H9 (cell line): ENCODE data around the gene RNF175. TPM values are rescaled to one million over a fixed set of nuclear protein-coding genes. Genes with fewer than 3 reads are reported as not detected.

Source experiments
- DNase-seq: peaks from one replicate; pipeline ENCODE4 v3.0.0-alpha.2; 2017
- H2AFZ ChIP-seq: one replicate; pipeline ENCODE4 v1.6.1; 2013; ENCODE audit warnings: mild to moderate bottlenecking, low read length, control low read depth, moderate library complexity
- H2AK5ac ChIP-seq: 2 replicates; pipeline ENCODE4 v1.6.1; 2013; ENCODE audit warnings: low read length, control low read depth, mixed read lengths; ENCODE audit not compliant: insufficient read length
- H2BK120ac ChIP-seq: one replicate; pipeline ENCODE4 v1.6.1; 2013; ENCODE audit warnings: low read depth, mild to moderate bottlenecking, low read length, control low read depth, inconsistent platforms; ENCODE audit not compliant: poor library complexity, severe bottlenecking
- H2BK12ac ChIP-seq: 2 replicates; pipeline ENCODE4 v1.6.1; 2013; ENCODE audit warnings: low read length, control low read depth, mixed read lengths, low read depth; ENCODE audit not compliant: insufficient read length
- H2BK15ac ChIP-seq: 2 replicates; pipeline ENCODE4 v1.6.1; 2013; ENCODE audit warnings: low read depth, low read length, control low read depth
- H2BK20ac ChIP-seq: one replicate; pipeline ENCODE4 v1.6.1; 2013; ENCODE audit warnings: low read depth, mild to moderate bottlenecking, low read length, control low read depth, inconsistent platforms; ENCODE audit not compliant: poor library complexity, severe bottlenecking
- H2BK5ac ChIP-seq: 2 replicates; pipeline ENCODE4 v1.6.1; 2013; ENCODE audit warnings: low read length, control low read depth, mixed read lengths; ENCODE audit not compliant: insufficient read length
- H3K14ac ChIP-seq: 2 replicates; pipeline ENCODE4 v1.6.1; 2013; ENCODE audit warnings: low read length, control low read depth; ENCODE audit not compliant: insufficient read depth
- H3K18ac ChIP-seq: 2 replicates; pipeline ENCODE4 v1.6.1; 2013; ENCODE audit warnings: low read depth, mild to moderate bottlenecking, mixed read lengths, low read length, control low read depth; ENCODE audit not compliant: insufficient read length
- H3K23ac ChIP-seq: 2 replicates; pipeline ENCODE4 v1.6.1; 2013; ENCODE audit warnings: low read length, control low read depth, mixed read lengths, low read depth; ENCODE audit not compliant: insufficient read length
- H3K23me2 ChIP-seq: 2 replicates; pipeline ENCODE4 v1.6.1; 2013; ENCODE audit warnings: low read depth, mild to moderate bottlenecking, mixed read lengths, low read length, control low read depth; ENCODE audit not compliant: insufficient read length, poor library complexity, severe bottlenecking
- H3K27ac ChIP-seq: 2 replicates; pipeline ENCODE4 v1.5.1; 2013; ENCODE audit warnings: low read length, control low read depth, mixed read lengths, low read depth; ENCODE audit not compliant: insufficient read length
- H3K27me3 ChIP-seq: 2 replicates; pipeline ENCODE4 v1.6.1; 2013; ENCODE audit warnings: low read length, control low read depth, inconsistent platforms; ENCODE audit not compliant: insufficient read depth
- H3K4ac ChIP-seq: 2 replicates; pipeline ENCODE4 v1.6.1; 2013; ENCODE audit warnings: low read depth, mild to moderate bottlenecking, control low read depth, inconsistent platforms, low read length, moderate library complexity
- H3K4me1 ChIP-seq: 2 replicates; pipeline ENCODE4 v1.6.1; 2013; ENCODE audit warnings: low read length, control low read depth, inconsistent platforms; ENCODE audit not compliant: insufficient read depth
- H3K4me2 ChIP-seq: 2 replicates; pipeline ENCODE4 v1.6.1; 2013; ENCODE audit warnings: low read length, control low read depth, mixed read lengths; ENCODE audit not compliant: insufficient read length, insufficient read depth
- H3K56ac ChIP-seq: 2 replicates; pipeline ENCODE4 v1.6.1; 2013; ENCODE audit warnings: low read depth, mild to moderate bottlenecking, mixed read lengths, low read length, control low read depth; ENCODE audit not compliant: insufficient read length
- H3K79me1 ChIP-seq: 2 replicates; pipeline ENCODE4 v1.6.1; 2013; ENCODE audit warnings: low read depth, mild to moderate bottlenecking, moderate library complexity, low read length, control low read depth, inconsistent platforms; ENCODE audit not compliant: insufficient read depth, poor library complexity, severe bottlenecking
- H3K79me2 ChIP-seq: 2 replicates; pipeline ENCODE4 v1.6.1; 2013; ENCODE audit warnings: low read length, control low read depth, inconsistent platforms; ENCODE audit not compliant: insufficient read depth
- H3K9ac ChIP-seq: 2 replicates; pipeline ENCODE4 v1.6.1; 2013; ENCODE audit warnings: low read length, control low read depth, mixed read lengths; ENCODE audit not compliant: insufficient read length; ENCODE audit errors: extremely low read depth
- H3K9me3 ChIP-seq: one replicate; pipeline ENCODE4 v1.6.1; 2013; ENCODE audit warnings: low read depth, low read length, inconsistent platforms; ENCODE audit not compliant: control insufficient read depth
- H3T11ph ChIP-seq: one replicate; pipeline ENCODE4 v1.6.1; 2013; ENCODE audit warnings: mild to moderate bottlenecking, low read length, control low read depth, inconsistent platforms
- H4K20me1 ChIP-seq: one replicate; pipeline ENCODE4 v1.6.1; 2013; ENCODE audit not compliant: control insufficient read depth, insufficient read length, insufficient read depth
- H4K5ac ChIP-seq: 2 replicates; pipeline ENCODE4 v1.6.1; 2013; ENCODE audit warnings: low read depth, mild to moderate bottlenecking, mixed read lengths, low read length, control low read depth; ENCODE audit not compliant: insufficient read length
- H4K8ac ChIP-seq: replicated peaks from 2 replicates; pipeline ENCODE4 v1.6.1; 2013; ENCODE audit warnings: low read length, control low read depth, mixed read lengths, low read depth; ENCODE audit not compliant: insufficient read length
- H4K91ac ChIP-seq: 2 replicates; pipeline ENCODE4 v1.6.1; 2013; ENCODE audit warnings: low read depth, mild to moderate bottlenecking, moderate library complexity, mixed read lengths, low read length, control low read depth; ENCODE audit not compliant: insufficient read length
- H3K27ac Mint-ChIP-seq, 3 experiments: 2 replicates in 2 of 3; 3 replicates in 1 of 3; pipeline ENCODE4 v1.8.0; 2020 to 2021; ENCODE audit warnings: mixed read lengths in 3 of 3, mild to moderate bottlenecking in 1 of 3, moderate library complexity in 1 of 3
- H3K27me3 Mint-ChIP-seq: 2 replicates; pipeline ENCODE4 v1.8.0; 2021; ENCODE audit warnings: low read depth, mild to moderate bottlenecking, moderate library complexity, mixed read lengths
- H3K36me3 Mint-ChIP-seq, 3 experiments: 2 replicates in 2 of 3; 3 replicates in 1 of 3; pipeline ENCODE4 v1.8.0; 2020 to 2021; ENCODE audit warnings: low read depth in 3 of 3, mixed read lengths in 3 of 3; ENCODE audit not compliant: insufficient read depth in 1 of 3
- H3K4me1 Mint-ChIP-seq, 2 experiments: 2 replicates each; pipeline ENCODE4 v1.8.0; 2020; ENCODE audit warnings: mixed read lengths in 2 of 2
- H3K4me3 Mint-ChIP-seq, 2 experiments: 2 replicates in 1 of 2; 3 replicates in 1 of 2; pipeline ENCODE4 v1.8.0; 2020 to 2021; ENCODE audit warnings: mild to moderate bottlenecking in 2 of 2, mixed read lengths in 2 of 2, moderate library complexity in 1 of 2
- H3K9me3 Mint-ChIP-seq, 2 experiments: 2 replicates in 1 of 2; 3 replicates in 1 of 2; pipeline ENCODE4 v1.8.0; 2020; ENCODE audit warnings: mild to moderate bottlenecking in 2 of 2, mixed read lengths in 2 of 2, moderate library complexity in 1 of 2
- CTCF ChIP-seq: fragments of 200-600 bp; sonication (generic); conservative IDR thresholded peaks from 3 replicates; pipeline ENCODE4 v1.8.0; 2021; ENCODE audit warnings: antibody characterized with exemption, mild to moderate bottlenecking
- WGBS: extraction: QIAGEN DNeasy Blood & Tissue Kit; methylation state at CpG from one replicate; pipeline ENCODE4 v1.1.7; 2013; ENCODE audit warnings: missing lambda C conversion rate, low lambda C conversion rate, mixed read lengths; ENCODE audit not compliant: insufficient read length; ENCODE audit errors: extremely low coverage; 5-methylcytosine and 5-hydroxymethylcytosine counted together
- total RNA-seq: library from RNA; stranded (reverse); gene quantifications from 2 replicates; pipeline ENCODE4 v1.2.1, GENCODE V29; 2021

Gene RNF175
- total RNA-seq, 1 experiment from 2014 or later, result 4.3 TPM

- Histone ChIP-seq H3K23ac (no peak overlapping the region), H3K18ac (no peak overlapping the region), H2BK120ac (no peak overlapping the region), H3K14ac (no peak overlapping the region), H4K5ac (no peak overlapping the region), H3K4me2 (no peak overlapping the region), H2AFZ (no peak overlapping the region), H4K91ac (no peak overlapping the region), H3K56ac (no peak overlapping the region), H2BK20ac (no peak overlapping the region), H3K79me1 (no peaks in the 10 kb centered on the region), H3K9ac (no peak overlapping the region), H3K4me1 (peaks cover 2% of the 10 kb centered on the region; the same call in 1 of the 2 replicates), H2AK5ac (no peak overlapping the region), H3K23me2 (peaks cover 13% of the 10 kb centered on the region), H3K4ac (no peak overlapping the region), H4K20me1 (peaks cover 2% of the 10 kb centered on the region), H2BK5ac (no peak overlapping the region), H3T11ph (no peak overlapping the region), H2BK15ac (no peak overlapping the region), H3K27ac (no peak overlapping the region), H3K9me3 (no peaks in the 10 kb centered on the region), H3K27me3 (no peaks in the 10 kb centered on the region), H4K8ac (no peak overlapping the region), H3K79me2 (peaks cover 24% of the 10 kb centered on the region; the same call in 1 of the 2 replicates), H2BK12ac (no peak overlapping the region)
- Mint-ChIP-seq H3K36me3 (peaks cover 37 to 78% (median 72%) of the 10 kb centered on the region in 3 experiments), H3K4me3 (peak overlapping the region in 1 of 2 experiments; percentile 66; a peak in 3 of 5 replicates), H3K27ac (peak overlapping the region in 1 of 3 experiments; percentile 38; a peak in 2 of 7 replicates), H3K9me3 (peaks cover 6 to 17% of the 10 kb centered on the region in 2 experiments; a peak in 3 of 5 replicates), H3K4me1 (peaks cover 47 to 62% of the 10 kb centered on the region in 2 experiments), H3K27me3 (peaks cover 14% of the 10 kb centered on the region)
- DNase-seq, result no peak
- WGBS, result no CpG with 5 or more reads among the region's 3 CpGs
- TF ChIP-seq CTCF, result no peak
Measured at GRCh38 chr4:153784166-153784699, 24.4 kb upstream of the RNF175 start.
